NCI-H774 (cell line): Measurements from ENCODE around the gene IQSEC3.

Source experiments
- DNase-seq: peaks from one replicate; lab custom pipeline; 2025; lab: John Stamatoyannopoulos, UW

The IQSEC3 gene

DNA sequence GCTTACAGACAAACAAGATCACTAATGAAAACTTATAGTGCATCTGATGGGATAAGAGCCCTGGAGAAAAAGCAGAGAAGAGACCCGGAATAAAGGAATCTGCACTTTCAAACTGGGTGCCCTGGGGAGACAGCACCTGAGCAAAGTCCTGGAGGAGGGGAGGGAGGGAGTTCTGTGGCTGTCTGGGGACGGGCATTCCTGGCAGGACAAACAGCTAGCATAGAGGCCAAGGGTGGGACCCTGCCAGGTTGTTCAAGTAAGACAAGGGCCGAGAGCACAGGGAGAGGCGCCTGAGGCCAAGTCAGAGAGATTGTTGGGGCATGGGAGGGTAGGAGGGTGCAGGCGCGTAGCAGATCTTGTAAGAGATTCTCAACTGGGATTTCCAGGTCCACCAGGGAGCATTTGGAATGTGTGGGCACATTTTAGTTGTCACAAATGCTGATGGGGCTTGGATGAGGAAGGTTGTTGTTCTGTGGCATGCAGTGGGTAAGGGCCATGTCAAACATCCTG is 14.2 kb downstream of the IQSEC3 start:
- no peak for DNase-seq

DNA sequence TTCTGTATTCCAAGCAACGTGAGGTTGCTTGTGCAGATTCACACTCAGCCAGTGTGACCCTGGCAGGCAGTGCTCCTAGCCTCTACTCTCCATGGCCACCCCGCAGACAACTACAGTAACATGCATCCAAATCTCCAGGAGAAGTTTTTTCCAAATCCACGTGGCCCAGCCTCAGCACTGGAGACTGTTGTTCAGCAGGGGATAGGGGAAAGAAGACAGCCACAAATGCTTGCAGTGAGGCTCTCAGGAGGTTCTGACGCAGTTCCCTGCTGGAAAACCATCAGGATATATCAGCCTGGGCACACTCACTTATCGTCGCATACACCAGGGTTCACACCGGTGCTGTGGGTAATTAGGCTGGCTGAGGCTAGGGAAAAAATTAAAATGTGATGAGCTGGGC is 16.2 kb downstream of the IQSEC3 start:
- DNase-seq = no peak

DNA sequence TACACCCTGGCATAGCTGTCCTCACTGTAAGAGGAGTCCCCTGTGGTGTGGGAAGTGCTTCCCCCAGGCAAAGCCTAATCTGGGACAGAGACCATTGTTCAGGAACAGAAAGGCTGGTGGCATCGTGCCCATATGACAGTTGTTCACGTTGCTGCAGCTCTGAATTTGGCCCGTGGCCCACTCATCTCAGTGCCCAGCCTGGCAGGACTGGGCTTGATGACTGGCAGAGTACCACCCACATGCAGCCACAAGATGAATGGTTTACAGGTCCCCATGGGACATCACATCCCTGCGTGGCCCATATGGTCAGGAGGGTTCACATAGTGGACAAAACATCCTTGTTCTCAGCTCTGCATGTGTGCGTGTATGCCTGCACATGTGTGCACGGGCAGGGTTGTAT is 17.5 kb downstream of the IQSEC3 start:
- peak; percentile 25 for DNase-seq

DNA sequence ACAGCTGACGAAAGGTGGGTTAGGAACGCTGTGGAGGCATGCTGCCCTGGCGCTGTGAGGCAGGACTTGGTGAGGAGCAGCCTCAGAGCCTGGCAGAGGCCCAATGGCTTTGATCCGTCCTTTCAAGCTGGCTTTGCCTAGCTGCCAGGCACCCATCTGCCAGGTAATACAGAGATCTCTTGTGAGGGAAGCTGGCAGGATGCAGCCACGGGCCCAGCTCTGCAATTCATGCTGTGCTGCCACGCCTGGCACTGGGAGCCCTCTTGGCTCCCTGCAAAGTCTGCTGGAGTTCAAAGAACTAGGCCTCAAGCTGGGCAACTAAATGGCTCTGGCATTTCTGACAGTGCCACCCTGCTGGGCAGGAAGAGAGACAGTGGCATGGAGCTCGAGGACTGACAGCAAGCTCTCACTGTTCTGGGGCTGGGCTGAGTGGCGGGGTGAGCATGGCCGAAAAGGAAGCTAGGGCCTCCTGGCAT is 18.7 kb downstream of the IQSEC3 start:
- DNase-seq = no peak

DNA sequence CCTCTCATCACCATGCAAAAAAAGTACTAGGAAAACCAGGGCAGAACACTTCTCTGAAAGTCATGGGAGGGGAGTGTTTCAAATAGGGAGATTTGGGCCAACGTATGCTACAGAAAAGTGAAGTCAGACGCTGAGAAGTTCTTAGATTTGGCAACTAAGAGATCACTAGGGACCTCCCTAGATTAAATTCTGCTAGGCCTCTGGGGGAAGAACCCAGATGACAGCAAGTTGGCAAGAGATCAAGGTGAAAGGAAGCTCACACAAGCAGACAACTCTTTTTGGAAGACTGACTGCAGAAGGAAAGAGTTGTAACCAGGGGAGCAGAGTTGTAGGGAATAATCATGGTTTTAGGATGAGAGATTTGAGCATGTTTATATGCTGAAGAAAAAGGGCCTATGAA is 20.7 kb downstream of the IQSEC3 start:
- no peak for DNase-seq

DNA sequence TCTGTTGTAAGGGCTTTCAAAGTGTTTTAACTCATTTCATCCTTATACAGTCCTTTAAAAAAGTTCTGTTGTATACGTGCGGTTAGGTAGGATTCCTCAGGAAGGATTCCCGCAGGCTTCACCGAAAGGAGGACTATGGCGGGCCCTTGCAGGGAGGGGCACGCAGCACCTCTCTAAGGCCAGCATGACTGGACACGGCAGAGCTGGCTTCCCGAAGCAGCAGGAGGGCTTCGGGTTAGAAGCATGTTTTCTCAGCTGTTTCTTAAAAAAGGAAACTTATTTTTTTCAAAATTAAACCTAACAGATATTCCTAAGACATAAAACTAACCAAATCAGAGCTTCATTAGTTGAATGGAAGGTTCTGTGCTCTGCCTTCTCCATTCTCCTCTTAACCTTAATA is 21.3 kb downstream of the IQSEC3 start:
- DNase-seq = no peak

DNA sequence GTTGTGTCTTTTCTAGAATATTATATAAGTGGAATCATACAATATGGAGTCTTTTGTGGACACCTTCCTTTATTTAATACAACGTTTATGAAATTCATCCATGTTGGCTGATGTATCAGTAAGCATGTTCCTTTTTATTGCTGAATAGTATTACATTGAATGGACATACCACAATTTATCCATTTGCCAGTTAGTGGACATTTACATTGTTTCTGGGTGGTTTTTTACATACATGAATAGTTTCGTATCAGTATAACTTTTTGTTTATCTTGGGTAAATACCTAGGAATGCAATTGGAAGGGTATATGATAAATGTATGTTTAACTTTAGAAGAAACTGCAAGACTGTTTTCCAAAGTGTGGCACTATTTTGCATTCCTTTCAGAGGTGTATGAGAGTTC is 23.1 kb downstream of the IQSEC3 start:
- no peak for DNase-seq

DNA sequence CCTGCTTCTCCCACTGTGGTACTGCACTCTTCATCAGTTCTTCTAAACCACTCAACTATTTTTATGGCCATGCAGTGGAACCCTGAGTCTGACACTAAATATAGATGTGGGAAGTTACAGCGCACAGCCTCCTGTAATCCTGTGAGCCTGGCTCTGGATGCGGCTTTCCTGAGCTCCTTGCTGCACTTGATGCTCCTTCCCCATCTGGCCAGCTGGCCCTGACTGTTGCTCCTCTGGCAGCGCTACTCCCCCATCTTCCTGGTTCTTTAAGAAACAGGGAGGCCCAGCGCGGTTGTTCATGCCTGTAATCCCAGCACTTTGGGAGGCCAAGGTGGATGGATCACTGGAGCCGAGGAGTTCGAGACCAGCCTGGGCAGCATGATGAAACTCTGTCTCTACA is 24.6 kb downstream of the IQSEC3 start:
- no peak for DNase-seq

DNA sequence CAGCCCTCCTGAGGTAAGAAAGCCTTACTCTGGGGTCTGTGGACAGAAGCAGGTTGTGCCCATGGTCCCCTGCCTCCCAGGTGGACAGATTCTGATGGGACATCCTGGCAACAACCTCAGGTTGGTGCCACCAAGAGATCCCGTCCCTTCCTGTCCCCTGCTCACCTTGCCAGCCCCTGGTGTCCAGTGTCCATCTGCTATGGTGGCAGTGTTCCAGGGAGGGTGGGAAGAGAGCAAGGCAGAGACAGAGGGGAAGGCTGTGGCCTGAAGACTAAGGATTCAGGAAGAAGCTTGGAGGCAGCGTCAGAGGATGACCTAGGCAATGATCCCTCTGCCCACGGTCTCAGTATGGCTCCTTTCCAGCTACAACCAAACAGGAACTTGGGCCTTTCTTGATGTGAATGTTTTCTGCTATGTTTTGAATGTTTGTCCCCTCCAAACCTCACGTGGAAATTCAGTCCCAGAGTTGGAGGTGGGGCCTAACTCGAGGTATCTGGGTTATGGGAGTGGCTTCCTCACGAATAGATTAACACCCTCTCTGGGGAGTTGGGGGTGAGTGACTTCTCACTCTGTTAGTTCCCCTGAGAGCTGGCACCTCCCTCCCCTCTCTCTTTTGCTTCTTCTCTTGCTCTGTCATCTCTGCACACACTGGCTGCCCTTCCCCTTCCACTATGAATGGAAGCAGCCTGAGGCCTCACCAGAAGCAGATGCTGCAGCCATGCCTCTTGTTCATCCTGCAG is 26.9 kb downstream of the IQSEC3 start:
- DNase-seq = no peak

DNA sequence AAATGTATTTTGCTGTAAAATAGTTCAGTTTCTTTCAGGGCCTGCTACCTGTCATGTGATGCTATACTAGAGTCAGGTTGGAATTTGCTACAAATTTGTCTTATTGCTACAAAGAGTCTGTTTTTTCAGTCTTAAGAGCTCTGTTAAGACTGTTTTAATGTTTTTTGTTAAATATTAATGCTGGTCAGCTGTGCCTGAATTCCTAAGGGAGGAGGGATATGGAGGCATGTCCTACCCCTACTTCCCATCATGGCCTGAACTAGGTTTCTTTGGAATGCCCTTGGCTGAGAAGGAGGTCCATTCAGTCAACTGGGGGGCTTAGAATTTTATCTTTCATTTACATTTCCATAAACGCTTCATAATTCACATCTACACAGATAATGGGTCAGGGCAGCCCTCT is 30.0 kb downstream of the IQSEC3 start:
- no peak for DNase-seq

DNA sequence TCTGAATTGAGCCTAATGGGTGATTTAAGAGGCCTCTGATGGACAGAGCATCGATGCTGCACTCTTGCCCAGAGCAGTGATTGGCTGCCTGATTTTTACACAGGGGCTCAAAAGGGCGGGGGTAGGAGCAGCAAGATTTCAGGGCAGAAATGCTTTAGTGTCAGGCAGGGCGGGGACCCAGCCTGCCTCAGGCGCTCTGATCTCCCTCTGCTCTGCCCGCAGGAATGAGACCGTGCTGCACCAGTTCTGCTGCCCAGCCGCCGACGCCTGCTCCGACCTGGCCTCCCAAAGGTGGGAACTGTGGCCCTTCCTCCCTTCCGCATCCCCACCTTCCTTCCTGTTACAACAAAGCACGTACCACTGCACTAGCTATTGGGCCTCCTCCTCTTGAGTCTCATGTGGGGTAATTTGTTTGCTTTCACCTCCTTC is 32.4 kb downstream of the IQSEC3 start:
- no peak for DNase-seq

DNA sequence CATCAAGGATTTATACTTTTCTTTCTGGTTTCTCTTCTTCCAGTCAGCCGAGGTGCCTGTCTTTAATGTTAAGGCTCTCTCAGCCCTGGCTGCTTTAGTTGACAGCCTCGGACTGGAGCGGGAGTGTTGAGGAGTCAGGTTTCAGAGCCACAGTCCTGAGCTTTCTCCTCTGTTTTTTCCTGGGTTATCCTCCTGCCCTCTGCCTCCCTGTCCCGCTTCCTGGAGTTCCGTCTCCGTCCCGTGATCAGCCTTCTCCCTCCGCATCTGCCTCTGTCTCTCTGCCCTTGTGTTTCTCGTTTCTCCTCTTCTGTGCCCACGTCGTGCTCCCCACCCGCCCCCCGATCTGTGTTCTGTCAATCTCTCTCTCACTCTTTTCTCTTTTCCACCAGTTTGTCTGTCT is 33.0 kb downstream of the IQSEC3 start:
- no peak for DNase-seq

DNA sequence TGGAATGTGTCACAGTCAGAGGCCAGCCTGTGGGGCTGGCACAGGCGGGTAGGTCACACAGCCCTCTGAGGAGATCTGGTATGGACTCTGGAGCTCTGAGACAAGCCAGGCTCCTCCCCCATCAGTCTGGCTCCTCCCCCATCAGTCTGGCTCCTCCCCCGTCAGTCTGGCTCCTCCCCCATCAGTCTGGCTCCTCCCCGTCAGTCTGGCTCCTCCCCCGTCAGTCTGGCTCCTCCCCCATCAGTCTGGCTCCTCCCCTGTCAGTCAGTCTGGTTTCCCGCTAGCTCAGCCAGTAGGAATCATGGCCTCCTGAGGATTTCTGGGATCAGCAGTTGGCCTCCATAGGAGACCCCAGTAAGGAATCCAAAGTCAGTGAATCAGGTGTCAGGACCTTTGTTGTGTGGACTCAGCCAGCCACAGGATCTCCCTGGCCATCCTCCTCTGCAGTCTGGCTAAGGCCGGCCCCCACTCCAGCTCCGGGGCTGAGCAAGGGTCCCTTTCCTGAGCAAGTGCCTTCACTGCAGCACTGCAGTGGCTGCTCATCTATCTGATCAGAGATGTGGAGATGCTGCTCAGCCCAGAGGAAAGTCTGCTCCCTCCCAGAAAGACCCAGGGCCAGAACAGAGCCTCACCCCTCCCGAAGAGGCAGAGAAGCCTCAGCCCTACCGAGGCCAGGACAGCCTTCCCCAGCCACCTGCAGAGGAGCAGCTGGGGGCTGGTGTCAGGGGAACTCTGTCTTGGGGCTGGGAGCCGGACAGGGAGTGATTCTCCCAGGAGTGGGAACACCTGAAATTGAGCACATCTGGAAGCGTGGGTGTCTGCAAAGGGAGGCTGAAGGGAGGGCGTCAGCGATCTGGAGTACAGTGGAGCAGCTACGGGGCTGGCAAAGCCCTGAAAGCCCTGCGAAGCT is 35.7 kb downstream of the IQSEC3 start:
- DNase-seq = no peak

DNA sequence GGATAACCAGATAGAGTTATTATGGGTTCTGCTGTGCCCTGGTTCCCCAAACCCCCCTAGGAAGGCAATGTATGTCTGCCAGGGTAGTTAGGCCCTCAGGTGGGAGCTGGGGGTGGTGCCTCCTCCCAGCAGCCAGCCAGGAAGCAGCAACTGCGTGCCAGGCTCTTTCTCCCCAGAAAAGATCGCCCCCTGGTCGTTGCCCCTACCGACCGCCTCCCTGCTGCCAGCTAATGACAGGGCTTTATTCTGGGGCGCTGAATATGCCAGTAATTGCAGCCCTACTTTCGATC is 36.3 kb downstream of the IQSEC3 start:
- no peak for DNase-seq

DNA sequence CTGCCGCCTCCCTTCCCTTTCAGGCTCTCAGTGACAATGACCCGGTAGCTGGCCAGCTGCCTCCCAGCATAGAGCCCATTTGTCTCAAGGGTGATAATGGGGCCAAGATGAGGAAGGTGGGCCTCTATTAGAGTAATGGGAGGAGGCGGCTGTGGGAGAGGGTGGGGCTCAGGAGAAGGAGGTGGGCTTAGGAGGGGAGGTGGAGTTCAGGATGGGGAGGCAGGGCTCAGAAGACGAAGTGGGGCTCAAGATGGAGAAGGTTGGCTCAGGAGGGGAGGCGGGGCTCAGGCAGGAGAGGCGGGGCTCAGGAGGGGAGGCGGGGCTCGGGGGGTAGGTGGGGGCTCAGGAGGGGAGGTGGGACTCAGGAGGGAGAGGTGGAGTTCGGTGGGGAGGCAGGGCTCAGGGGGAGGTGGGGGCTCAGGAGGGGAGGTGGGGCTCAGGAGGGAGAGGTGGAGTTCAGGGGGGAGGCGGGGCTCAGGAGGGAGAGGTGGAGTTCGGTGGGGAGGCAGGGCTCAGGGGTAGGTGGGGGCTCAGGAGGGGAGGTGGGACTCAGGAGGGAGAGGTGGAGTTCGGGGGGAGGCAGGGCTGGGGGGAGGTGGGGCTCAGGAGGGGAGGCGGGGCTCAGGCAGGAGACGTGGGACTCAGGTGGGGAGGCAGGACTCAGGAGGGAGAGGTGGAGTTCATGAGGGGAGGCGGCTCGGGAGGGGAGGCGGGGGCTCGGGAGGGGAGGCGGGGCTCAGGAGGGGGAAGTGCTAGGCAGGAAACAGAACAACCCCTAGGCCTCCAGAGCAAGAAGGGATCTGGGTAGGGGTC is 36.8 kb downstream of the IQSEC3 start:
- peak; percentile 92 for DNase-seq

DNA sequence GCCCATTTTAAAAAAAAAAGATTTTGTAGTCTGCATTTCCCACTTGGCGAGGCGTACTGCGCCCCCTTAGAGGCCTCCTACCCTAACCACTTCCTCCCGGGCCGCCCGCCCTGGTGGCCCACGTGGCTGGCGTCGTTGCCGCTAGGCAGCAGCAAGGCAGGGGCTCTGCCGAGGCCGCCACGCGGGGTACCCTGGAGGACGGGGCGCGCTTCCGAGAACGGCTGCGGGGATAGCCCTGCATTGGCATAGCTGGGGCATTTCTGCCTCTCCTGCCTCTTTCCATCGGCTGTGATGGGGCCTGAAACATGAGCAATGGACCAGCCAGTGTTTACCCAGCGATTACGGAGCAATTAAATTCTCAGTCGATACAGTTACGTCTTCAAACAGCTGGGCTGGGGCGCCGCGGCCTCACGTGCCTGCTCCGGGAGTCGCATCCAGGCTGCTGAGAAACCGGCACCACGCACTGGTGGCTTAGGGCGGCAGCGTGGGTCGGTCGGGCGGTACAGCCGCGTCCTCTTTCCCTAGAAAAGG is 38.0 kb downstream of the IQSEC3 start:
- peak; percentile 90 for DNase-seq

DNA sequence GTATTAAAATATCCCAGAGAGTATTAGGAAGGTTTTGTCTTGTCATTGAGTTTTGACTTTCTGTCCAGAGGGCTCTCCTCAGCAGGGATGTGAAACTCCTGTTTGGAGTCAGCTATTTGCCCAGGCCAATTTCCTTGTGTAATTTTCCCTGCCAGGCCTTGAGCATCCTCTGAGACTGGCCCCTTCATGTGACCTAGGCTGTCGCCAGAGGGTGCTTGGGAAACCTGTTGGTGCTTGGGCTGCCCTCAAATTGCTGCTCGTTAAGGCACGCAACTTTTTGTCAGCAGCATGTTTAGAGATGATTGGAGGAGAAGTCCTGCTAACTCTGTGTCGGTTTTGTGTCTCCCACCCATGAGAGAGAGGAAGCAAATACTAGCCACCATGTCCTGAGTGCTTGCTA is 39.1 kb downstream of the IQSEC3 start:
- no peak for DNase-seq

DNA sequence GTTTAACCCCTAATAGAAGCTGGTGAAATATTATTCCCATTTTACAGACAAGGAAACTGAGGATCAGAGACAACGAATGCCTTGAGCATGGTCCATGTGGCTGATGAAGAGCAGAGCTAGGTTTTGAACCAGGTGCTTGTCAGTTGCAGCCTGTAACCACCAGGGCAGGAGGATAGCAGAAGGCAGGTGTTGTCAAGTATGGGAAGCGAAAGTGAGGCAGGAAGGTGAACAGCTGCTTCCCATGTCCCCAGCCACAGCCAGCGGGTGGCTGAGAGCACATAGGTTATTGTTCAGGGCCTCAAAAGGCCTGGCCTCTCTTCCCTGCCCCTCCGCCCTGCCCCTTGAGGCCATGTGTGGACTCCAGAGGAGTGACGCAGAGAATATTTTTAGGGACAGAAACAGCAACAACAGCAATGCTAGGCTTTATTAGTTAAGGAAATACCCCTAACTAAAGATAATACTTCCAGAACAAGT is 39.6 kb downstream of the IQSEC3 start:
- peak; percentile 87 for DNase-seq

DNA sequence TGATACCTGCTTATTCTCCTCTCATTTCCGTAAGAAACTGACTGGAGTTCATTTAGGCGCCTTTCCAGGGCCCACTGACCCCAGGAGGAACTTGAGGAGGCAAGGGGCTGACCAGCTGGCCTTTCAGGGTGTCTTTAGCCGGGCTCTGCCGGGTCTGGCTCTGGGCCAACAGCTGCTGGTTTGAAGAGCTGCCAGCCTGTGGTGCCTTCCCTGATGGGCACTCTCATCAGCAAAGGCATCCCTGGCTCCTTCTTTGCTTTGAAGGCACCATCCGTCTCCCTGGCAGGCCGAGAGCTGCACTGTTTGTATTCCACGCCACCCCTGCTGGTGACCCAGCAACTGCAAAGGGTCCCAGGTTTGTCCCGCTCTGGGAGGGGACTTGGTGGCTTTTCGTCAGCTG is 42.0 kb downstream of the IQSEC3 start:
- peak; percentile 24 for DNase-seq

DNA sequence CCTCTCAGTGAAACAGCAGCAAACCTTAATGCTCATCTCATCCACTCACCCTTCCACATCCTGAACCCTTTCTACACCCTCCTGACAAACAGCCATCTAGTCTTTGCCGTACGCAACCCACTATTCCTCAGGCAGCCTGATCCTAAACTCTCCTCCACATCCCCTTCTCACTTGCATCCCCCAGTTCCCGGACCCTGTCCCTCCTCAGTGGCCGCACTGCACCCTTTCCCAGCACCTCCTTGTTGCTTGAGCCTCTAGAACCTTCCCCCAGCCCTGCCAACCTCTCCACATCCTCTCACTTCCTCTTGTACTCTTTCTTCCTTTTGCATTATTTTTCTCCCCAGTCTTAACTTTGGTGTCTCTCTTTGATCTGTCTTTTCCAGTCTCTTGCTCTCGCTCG is 42.9 kb downstream of the IQSEC3 start:
- DNase-seq = no peak

DNA sequence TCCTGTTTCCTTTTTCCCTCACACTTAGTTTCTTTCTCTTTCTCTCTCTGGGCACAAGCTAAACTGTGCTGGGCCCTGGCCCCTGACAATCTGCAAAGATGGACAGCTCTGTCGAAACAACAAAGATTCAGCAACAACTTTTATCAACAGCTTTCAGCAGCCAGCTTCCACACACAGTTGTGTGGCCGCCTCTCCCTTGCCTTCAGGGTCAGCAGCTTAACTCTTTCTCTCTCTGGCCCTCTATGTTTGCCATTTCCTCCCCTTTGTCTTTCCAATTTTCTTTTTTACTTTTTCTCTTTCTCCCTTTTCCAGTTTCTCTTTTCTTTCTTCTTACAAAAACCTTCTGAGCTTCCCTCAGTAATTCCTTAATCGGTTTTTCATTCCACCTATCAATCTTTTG is 43.3 kb downstream of the IQSEC3 start:
- DNase-seq = no peak
